ENCODE measurements around the gene KYAT1.

The KYAT1 gene

DNA sequence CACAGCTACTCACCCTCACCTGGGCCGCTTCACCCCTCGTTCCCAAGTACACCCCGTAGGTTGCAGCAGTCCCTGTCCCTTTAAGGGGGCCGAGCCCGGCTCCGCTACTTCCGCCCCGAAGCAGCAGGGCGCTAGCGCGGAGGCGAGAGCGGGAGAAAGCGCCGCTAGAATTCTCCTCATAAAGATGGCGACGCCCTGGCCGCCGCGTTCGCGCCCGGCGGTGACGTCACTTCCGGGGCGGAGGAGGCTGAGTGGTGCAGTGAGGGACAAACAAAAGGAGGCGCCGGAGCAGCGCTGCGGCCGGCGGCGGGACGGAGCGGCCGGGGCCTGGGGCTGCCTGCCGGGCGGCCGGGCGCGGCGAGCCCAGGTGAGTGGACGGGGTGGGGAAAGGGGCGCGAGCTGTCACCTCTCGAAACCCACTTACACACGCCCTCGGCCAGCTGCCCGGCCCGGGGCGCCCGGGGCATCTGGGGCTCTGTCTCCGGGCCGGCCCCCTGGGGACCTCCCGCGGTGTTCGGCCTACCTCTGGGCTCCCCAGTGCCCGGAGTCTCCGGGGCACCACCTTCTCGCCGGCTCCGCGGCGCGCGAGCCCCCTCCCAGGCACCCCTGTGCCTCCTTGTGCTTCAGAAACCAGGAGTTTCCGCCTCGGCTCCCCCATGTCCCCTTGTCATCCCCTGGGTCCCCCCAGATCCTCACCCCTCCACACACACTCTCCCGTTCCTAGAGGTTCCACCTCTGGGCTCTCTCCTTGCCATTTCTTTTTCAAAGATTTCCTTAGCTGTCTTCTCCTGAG lies at the start of gene KYAT1, which contains the start of gene LRRC8A:
Gene KYAT1, minus strand, starts transcription at position 67 of the 793 bp plus-strand sequence. CDS start 36,545 bp downstream, outside the sequence.
Gene LRRC8A, plus strand, starts transcription at position 250 of the 793 bp plus-strand sequence. CDS start 25,032 bp downstream, outside the sequence.
- in situ Hi-C loops (cut with HindIII; ENCODE audit: low sequenced_read_pairs) = no loop called here

DNA sequence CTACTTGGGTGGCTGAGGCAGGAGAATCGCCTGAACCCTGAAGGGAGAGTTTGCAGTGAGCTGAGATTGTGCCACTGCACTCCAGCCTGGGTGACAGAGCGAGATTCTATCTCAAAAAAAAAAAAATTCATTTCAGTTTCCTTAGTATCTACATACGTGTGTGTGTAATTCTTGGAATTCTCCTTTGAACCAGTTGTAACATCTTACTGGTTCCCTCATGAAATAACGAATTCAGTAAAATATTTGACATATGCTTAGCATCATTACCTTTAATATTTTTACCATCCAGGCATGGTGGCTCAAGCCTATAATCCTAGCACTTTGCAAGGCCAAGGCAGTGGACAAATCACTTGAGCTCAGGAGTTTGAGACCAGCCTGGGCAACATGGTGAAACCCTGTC lies 47.8 kb upstream of the KYAT1 start:
- in situ Hi-C loops (cut with HindIII; ENCODE audit: low sequenced_read_pairs) = no loop called here

DNA sequence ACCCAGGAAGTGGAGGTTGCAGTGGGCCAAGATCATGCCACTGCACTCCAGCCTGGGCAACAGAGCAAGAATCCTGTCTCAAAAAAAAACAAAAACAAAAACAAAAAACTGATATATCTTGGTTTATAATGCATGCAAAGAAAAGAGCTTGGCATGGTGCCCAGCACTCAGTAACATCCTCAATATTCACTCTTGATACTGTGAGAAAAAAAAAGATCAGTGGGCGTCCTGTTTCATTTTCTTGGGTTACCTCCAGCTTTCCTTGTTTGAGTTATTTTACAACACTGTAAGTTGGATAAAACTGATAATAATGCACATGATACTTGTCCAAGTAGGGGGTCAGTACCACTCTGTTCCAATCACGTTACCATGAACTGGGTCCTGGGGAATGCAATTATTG lies 46.9 kb upstream of the KYAT1 start:
- in situ Hi-C loops (cut with HindIII; ENCODE audit: low sequenced_read_pairs) = no loop called here

DNA sequence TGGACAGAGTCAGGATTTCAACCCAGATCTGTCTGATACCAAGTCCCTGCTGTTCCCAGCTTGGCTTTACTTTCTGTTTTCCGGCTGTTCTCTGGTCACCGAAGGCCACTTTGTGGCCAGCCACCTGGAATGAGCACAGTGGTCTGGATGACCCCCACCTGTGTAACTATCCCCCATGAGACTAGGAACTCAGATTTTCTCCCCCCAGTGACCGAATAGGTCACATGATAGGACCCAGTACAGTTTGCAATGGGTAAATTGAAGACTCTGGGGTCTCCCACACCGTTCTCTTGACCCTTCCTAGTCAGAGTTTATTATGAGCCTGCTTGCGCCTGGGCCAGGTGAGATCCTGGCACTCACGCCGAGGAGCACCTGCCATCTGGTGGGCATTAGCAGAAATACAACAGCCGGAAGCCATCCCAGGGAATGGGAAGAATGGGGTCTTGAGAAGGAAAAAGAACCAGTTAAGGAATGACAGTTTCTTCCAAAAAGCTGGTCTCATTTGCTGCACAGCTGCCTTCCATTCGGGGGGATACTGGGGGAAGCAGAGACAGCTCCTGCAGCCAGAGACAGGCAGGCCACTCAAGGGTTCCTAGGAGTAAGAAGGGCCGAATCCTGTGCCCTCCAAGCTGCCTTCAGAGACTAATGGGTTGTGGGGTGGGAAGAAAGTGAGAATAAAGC lies 46.1 kb upstream of the KYAT1 start:
- in situ Hi-C loops (cut with HindIII; ENCODE audit: low sequenced_read_pairs) = no loop called here

DNA sequence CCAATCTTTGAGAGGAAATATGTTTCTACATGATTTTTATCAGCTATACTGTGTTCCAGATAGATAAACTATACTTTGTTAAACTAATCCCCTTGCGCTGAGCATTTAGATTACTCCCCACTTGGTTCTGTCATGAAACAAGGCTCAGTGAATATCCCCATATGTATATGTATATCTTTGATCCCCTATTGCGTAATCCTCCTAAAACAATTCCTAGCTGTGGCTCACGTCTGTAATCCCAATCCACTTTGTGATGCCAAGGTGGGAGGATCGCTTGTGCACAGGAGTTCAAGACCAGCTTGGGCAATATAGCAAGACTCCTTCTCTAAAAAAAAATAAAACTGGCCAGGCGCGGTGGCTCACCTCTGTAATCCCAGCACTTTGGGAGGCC lies 41.7 kb upstream of the KYAT1 start:
- in situ Hi-C loops (cut with HindIII; ENCODE audit: low sequenced_read_pairs) = no loop called here

DNA sequence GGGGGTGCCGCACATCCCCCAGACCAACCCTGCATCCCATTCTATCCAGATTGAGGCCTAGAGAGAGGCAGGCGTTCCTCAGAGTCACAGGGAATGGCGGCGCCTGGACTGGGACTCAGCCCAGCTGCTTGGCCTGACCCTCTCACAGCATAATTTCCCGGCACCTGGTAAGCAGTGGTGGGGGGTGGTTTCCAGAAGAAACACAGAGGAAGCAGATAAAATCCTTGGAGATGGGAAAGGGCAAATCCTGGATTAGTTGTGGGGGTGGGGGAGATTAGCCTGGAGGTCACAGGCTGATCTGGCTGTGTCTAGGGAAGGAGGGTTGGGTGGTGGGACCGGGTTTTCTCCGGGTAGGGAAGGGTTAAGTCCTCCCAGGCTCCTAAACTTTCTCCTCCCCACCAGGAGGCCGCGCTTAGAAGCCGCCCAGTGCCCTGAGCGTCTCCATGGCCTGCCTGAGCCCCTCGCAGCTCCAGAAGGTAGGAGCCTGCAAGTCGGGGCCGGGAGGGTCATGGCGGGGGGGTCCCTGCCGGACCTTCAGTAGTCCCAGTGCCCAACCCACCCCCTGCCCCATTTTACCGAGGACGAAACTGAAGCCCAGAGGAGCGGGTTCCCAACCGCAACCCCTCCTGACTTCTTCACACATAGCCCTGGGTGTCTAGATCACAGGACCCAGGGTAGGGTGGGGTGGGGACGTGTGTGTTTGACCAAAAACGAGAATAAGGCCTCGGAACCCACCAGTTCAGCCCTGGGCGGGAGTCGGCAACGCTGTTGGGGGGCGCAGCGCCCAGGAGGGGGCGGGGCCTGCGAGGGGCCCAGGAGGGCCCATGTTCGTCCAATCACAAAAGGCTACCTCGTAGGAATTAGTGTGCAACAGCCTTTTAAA lies 40.4 kb upstream of the KYAT1 start:
- in situ Hi-C loops (cut with HindIII; ENCODE audit: low sequenced_read_pairs) = no loop called here

DNA sequence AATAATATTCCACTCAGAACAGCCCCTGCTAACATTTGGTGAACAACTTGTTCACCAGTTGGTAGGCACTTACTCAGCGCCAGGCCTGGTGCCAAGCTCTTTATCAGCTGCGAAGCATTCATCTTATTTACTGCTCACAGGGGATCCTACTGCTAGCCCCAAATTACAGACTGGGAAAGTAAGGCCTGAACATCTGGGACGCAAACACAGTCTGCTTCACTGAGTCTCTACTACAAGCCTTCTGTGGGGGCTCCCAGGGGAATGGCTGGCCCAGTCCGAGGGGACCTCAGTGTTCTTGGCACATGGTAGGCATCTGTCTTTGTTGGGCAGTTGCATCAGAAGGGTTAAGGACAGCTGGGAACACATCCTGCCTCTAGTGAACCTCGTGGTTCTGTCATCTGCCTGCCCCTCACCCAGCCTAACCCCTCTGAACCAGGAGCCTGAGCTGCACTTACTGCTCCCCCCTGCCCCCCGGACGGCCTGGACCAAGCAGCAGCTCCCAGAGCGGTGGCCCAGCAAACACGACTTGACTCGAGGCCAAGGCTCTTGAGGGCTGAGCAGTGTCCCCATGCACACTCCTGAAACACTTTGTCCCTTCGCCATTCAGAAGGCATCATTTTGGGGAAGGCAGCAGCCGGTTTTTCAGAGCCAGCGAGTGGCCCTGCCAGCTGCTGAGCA lies 38.8 kb upstream of the KYAT1 start, which contains the start of gene PHYHD1:
Gene PHYHD1, plus strand, starts transcription at position 602 of the 678 bp plus-strand sequence. CDS start 1,342 bp downstream, outside the sequence.
- in situ Hi-C loops (cut with HindIII; ENCODE audit: low sequenced_read_pairs) = no loop called here

DNA sequence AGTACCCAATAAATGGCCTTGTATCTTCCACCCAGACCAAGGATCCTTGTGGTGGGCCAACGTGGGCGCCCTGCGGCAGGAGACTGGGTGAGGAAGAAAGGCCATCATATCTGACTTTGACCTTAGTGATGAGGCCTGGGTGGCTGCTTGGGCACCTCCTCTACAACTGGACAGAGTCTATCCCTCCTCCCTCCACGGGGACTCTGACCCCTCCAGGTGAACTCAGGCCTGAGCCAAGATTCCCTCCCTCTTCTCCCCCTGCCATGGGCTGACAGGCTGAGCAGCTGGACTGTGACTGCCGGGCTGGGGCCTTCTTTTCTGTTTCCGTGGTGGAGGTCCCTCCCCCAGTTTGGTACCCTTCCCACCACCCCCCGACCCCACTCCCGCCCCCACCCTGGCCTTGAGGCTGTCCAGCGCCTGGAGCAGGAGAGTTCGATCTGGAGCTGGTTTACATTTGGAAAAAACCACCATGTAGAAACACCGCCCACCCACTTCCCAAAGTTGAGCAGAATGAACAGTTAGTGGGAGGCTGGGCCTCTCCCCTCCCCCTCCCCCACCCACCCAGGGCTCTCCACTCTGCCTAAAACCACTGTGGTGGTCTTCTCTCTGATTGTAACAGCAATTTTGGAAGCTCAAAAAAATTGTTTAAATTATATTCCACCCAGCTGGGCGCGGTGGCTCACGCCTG lies 37.8 kb upstream of the KYAT1 start:
- in situ Hi-C loops (cut with HindIII; ENCODE audit: low sequenced_read_pairs) = no loop called here

DNA sequence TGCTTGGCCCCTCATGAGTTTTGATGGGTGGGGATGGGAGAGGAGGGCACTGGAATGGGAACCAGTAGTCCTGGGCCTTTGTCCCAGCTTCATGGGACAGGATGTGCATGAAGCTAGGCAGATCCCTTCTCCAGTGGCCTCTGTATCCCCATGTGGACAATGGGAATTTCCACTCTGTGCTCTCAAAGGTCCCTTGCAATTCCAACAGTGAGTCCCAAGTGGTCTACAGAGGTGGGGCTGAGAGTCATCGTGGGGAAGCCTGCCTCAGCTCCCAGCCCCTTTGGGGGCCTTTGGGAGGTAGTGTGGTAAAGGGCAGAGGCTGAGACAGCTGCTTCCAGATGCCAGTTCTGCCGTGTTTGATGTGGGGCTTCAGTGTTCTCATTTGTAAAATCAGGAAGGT lies 37.2 kb upstream of the KYAT1 start:
- in situ Hi-C loops (cut with HindIII; ENCODE audit: low sequenced_read_pairs) = no loop called here

DNA sequence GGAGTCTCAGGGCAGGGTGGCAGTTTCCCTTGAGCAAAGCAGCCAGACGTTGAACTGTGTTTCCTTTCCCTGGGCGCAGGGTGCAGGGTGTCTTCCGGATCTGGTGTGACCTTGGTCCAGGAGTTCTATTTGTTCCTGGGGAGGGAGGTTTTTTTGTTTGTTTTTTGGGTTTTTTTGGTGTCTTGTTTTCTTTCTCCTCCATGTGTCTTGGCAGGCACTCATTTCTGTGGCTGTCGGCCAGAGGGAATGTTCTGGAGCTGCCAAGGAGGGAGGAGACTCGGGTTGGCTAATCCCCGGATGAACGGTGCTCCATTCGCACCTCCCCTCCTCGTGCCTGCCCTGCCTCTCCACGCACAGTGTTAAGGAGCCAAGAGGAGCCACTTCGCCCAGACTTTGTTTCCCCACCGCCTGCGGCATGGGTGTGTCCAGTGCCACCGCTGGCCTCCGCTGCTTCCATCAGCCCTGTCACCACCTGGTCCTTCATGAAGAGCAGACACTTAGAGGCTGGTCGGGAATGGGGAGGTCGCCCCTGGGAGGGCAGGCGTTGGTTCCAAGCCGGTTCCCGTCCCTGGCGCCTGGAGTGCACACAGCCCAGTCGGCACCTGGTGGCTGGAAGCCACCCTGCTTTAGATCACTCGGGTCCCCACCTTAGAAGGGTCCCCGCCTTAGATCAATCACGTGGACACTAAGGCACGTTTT lies 35.5 kb upstream of the KYAT1 start:
- in situ Hi-C loops (cut with HindIII; ENCODE audit: low sequenced_read_pairs) = no loop called here

DNA sequence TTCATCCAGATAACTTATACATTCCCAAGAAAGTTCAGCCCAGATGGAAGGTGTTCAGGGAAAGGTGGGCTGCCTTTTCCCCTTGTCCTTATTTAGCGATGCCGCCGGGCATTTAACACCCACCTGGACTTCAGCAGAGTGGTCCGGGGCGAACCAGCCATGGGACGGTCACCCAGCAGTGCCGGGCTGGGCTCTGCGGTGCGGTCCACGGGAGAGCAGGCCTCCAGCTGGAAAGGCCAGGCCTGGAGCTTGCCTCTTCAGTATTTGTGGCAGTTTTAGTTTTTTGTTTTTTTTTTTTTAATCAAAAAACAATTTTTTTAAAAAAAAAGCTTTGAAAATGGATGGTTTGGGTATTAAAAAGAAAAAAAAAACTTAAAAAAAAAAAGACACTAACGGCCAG lies 35.0 kb upstream of the KYAT1 start:
- in situ Hi-C loops (cut with HindIII; ENCODE audit: low sequenced_read_pairs) = no loop called here

DNA sequence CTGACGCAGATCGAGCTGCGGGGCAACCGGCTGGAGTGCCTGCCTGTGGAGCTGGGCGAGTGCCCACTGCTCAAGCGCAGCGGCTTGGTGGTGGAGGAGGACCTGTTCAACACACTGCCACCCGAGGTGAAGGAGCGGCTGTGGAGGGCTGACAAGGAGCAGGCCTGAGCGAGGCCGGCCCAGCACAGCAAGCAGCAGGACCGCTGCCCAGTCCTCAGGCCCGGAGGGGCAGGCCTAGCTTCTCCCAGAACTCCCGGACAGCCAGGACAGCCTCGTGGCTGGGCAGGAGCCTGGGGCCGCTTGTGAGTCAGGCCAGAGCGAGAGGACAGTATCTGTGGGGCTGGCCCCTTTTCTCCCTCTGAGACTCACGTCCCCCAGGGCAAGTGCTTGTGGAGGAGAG lies 34.5 kb upstream of the KYAT1 start:
- in situ Hi-C loops (cut with HindIII; ENCODE audit: low sequenced_read_pairs) = no loop called here

DNA sequence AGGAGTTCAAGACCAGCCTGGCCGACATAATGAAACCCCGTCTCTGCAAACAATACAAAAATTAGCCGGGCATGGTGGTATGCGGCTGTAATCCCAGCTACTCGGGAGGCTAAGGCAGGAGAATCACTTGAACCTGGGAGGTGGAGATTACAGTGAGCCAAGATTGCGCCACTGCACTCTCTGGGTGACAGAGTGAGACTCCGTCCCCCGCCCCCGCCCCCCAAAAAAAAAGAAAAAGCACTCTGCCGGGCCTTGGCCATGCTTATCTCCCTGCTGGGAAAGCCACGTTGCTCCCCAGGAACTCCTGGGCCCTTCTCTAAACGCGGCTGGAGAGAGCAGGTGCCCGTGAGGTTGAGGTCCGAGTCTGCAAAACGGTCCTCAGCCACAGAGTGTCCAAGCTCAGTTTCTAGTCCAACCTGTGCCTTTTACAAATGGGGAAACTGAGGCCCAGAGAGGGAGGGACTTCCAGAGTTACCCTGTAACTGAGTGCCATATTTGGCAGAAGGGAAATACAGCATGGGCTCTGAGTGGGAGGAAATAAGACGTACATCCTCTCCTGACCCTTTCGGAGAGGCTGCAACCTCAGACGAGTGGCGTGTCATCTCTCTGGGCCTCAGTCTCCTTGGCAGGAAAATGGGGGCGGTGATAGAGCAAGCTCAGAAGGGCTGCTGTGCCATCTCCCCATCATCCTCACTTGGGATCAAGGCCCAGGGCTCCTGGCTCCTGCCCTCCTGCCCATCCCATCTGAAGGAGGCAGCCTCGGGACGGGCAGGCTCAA lies 32.4 kb upstream of the KYAT1 start:
- in situ Hi-C loops (cut with HindIII; ENCODE audit: low sequenced_read_pairs) = no loop called here

DNA sequence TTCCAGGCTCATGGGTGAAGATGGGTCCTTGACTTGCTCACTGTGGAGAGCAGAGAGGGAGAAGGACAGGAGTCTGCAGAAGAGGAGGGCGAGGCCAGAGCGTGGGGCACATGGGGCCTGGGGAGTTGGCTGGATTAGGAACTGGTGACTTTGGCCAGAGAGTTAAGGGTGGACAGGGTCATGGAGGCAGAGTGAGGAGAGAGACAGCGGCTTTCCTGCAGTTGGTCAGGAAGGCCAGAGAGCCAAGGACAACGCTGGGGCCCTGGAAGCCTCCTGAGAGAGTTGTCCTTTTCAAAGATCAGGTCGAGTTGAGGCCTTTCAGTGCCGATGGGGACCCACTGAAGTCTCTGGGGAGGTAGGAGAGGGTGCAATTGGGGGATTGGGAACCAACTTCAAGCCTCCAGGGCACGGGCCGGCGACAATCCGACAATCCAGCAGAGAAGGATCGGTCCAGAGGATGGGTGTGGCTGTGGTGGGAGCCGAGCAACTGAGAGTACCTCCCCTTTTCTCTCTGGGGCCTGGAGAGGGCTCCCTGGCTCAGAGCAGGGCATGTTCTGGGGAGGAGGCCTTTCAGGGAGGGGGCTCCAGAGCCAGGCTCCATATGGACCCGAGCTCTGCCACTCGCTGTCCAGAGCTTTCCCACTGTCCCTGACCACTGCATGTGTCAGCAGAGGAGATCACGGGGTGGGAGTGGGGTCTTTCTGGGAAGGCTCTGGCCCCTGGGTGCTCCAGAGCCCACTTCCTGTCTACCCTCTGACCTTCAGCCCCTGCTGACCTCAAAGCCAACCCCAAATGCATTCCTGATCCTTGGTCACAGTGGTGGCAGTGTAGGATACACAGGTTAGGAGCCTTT lies 31.5 kb upstream of the KYAT1 start:
- in situ Hi-C loops (cut with HindIII; ENCODE audit: low sequenced_read_pairs) = no loop called here

DNA sequence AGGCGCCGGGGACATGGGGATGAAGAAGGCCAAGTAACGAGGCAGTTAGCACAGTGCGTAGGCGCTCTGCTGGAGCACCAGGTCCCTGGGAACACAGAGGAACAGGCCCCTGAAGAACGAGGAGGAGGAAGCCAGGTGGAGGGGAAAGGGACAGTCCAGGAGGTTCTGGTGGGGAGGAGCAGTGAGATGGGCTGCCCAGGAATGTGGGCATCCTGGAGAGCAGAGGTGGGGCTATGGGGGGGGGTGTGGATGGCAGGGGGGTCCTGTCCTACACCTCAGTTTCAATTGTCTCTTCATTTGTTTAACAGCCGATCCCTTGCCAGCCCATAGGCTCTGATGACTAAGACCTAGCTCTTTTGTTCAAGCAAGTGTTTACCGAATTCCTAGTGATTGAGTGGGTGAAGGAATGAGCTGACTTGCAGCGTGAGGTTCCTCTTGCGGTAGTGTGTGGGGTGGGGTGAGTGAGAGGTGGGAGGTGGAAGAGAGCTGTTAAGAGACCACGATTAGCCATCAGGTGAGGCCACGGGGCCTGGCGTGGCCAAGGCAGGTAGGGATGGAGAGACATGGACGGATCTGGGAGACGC lies 30.6 kb upstream of the KYAT1 start:
- in situ Hi-C loops (cut with HindIII; ENCODE audit: low sequenced_read_pairs) = no loop called here

DNA sequence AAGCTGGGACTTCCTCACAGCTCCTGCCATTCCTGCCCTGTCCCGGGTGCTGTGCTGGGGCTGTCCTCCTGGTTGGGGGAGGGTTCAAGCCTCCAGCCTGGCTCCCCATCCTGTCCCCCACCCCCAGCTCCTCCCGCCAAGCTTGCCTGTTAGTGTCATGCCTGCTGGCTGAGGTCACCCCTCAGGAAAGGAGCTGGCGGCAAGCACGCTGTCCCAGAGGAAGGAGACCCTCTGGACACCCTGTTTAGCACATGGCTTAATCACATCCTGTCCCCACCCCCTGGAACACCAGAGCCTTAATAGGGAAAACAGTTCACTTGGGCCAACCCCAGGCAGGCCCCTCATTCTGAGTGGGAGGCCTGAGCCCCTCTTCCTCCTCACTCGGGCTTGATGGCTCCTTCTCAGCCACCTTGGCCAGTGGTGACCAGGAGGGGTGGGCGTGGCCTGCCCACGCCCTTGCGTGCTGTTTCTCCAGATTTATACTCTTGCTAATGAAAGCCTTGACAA lies 29.8 kb upstream of the KYAT1 start:
- in situ Hi-C loops (cut with HindIII; ENCODE audit: low sequenced_read_pairs) = no loop called here

DNA sequence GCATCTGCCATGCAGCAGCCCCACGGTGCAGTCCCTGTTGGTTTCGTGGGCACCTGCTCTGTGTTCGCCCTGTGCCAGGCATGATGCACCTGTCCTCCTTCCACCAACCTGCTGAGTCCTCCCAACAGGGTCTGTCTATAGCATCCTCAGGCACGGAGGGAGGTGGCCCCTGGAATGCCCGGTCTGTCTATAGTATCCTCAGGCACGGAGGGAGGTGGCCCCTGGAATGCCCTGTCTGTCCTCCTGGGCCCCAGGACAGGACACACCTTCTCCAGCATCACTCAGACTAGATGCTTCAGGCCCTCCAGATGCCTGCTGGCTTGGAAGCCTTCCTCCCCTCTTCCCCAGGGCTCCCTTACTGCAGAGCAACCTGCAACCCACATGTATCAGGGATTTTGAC lies 29.2 kb upstream of the KYAT1 start:
- in situ Hi-C loops (cut with HindIII; ENCODE audit: low sequenced_read_pairs) = no loop called here

Data from DLD1 (cell line).